GM13976 (cell line): Measurements from ENCODE around the gene SAMD4A.

Experiments
- DNase-seq: peaks from one replicate; pipeline ENCODE4 v3.0.0; 2012; ENCODE audit warnings: low spot score
- in situ Hi-C: fragments of 300-500 bp; cut with MboI; formaldehyde crosslinking; loops from one replicate; pipeline ENCODE4 v1.12.0; 2022; ENCODE audit warnings: low sequenced_read_pairs, mixed read lengths, inconsistent platforms; ENCODE audit not compliant: unreplicated experiment
- TF ChIP-seq, protein P1 (sequence below): IDR thresholded peaks from 2 replicates; pipeline ENCODE4 v1.5.1; 2012; ENCODE audit warnings: borderline replicate concordance, mild to moderate bottlenecking; ENCODE audit not compliant: insufficient read depth; ENCODE audit errors: extremely low read depth, missing control alignments, control extremely low read depth

SAMD4A gene

DNA sequence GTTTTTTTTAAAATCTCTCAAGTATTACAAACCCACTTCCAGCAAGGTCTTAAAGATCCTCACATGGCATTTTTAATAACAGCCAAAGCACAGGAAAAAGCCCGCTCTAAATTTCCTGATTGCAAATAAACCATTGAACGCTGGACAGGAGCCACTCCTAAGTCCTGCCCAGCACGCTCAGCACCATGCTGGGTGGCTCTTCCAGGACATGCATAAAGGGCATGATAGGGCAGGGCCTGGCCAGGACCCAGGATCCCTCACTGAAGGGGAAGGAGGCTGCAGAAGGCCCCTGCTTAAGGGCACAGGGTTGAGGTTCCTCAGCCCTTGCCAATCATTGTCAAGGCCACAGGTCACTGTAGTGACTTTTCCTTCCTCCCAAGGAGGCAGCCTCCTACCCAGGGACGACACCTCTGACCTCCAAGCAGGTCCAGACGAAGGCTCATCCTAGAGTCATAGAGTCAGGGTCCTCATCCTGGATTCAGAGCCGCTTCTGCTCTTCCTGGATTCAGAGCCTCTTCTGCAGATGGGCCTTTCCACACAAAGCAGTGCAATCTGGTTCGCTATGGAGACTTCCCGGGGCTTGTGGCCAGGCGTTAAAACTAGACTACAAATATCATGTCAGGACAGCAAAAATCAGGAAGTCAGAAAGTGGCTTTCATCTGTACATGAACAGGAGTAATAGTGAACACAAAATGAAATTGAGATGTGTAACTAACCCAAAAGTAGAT, 211.9 kb downstream of the SAMD4A start:
- no peak for DNase-seq
- in situ Hi-C loops: no loop called here
- TF ChIP-seq, protein P1, sequence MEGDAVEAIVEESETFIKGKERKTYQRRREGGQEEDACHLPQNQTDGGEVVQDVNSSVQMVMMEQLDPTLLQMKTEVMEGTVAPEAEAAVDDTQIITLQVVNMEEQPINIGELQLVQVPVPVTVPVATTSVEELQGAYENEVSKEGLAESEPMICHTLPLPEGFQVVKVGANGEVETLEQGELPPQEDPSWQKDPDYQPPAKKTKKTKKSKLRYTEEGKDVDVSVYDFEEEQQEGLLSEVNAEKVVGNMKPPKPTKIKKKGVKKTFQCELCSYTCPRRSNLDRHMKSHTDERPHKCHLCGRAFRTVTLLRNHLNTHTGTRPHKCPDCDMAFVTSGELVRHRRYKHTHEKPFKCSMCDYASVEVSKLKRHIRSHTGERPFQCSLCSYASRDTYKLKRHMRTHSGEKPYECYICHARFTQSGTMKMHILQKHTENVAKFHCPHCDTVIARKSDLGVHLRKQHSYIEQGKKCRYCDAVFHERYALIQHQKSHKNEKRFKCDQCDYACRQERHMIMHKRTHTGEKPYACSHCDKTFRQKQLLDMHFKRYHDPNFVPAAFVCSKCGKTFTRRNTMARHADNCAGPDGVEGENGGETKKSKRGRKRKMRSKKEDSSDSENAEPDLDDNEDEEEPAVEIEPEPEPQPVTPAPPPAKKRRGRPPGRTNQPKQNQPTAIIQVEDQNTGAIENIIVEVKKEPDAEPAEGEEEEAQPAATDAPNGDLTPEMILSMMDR: no peak

GRCh38 chr14:54781080-54781479, 214.2 kb downstream of the SAMD4A start:
- TF ChIP-seq, protein P1: no peak
- no peak for DNase-seq
- in situ Hi-C loops: no loop called here

DNA sequence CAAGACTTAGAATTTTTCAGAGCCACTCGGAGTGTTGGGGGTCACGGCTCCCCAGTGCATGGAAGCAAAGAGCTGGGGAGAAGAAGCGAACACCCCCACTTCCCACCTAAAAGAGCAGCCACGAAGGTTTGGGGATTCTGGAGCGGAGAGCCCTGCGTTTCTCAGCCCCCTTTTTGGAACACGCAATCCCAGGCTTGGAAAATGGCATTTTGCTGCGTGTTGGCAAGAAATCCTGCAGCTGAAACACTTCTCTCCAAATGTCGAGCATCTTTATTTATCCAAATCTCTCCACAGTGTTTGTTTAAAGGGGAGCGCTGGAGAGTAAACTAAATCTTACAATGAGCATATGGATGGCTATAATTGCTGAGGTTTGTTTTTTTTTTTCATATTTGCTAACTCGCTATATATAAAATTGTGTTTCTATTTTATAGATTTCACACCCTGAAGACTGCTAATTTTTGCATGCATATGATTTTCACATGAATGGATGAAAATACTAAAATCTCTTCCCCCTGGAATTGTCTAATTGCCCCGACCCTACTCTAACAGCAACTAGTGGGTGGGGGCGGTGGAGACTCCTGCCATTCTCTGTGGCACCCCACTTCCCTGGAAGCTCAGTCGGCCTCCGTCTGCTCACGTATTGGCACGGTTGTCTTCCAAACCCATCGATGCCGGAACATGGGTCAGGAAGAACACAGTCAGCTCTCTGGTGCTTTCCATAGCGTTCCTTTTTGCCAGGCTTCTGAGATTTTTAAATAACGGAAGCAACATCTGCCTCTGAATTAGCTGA, 215.2 kb downstream of the SAMD4A start:
- in situ Hi-C loops: no loop called here
- DNase-seq: no peak
- TF ChIP-seq, protein P1: no peak

- TF ChIP-seq, protein P1: peak; percentile 45
- in situ Hi-C loops: no loop called here
- DNase-seq: peak; percentile 77
These were observed 216.1 kb downstream of the SAMD4A start for GRCh38 chr14:54782751-54783659.

GRCh38 chr14:54783660-54784015, 216.7 kb downstream of the SAMD4A start:
- TF ChIP-seq, protein P1: no peak
- in situ Hi-C loops: no loop called here
- no peak for DNase-seq

- in situ Hi-C loops: no loop called here
- TF ChIP-seq, protein P1: no peak
- no peak for DNase-seq
These were observed 217.1 kb downstream of the SAMD4A start for GRCh38 chr14:54784060-54784459.
